HFFc6 (cell line): Measurements from ENCODE around the gene PTPRN2. TPM values are rescaled to one million over a fixed set of nuclear protein-coding genes. Genes with fewer than 3 reads are reported as not detected.

Experiments used
- DNase-seq: peaks from one replicate; pipeline ENCODE4 v3.0.0-alpha.2; 2018
- H3K27ac Mint-ChIP-seq: 2 replicates; pipeline ENCODE4 v1.8.0; 2020; ENCODE audit warnings: mild to moderate bottlenecking, mixed read lengths
- H3K27me3 Mint-ChIP-seq: 2 replicates; pipeline ENCODE4 v1.8.0; 2021; ENCODE audit warnings: mild to moderate bottlenecking, moderate library complexity, mixed read lengths; ENCODE audit not compliant: insufficient read depth
- H3K36me3 Mint-ChIP-seq: 2 replicates; pipeline ENCODE4 v1.8.0; 2021; ENCODE audit warnings: low read depth, mixed read lengths
- H3K4me1 Mint-ChIP-seq: 2 replicates; pipeline ENCODE4 v1.8.0; 2020; ENCODE audit warnings: low read depth, mixed read lengths
- H3K4me3 Mint-ChIP-seq: 2 replicates; pipeline ENCODE4 v1.8.0; 2020; ENCODE audit warnings: mild to moderate bottlenecking, moderate library complexity, mixed read lengths
- H3K9me3 Mint-ChIP-seq: 2 replicates; pipeline ENCODE4 v1.8.0; 2020; ENCODE audit warnings: mild to moderate bottlenecking, mixed read lengths
- total RNA-seq, 6 experiments: library from RNA; stranded (reverse); fragmentation: NEBNext Ultra II Directional; extraction: Animal tissue kit (Norgen Biotek cat#: 25700); gene quantifications; 2 replicates in 1 of 6; 3 replicates in 5 of 6; pipeline ENCODE4 v1.2.3, GENCODE V29; 2021
- TF ChIP-seq, protein P1 (sequence below): fragments of 200-600 bp; sonication (generic); IDR thresholded peaks from 2 replicates; pipeline ENCODE4 v1.5.0; 2021; ENCODE audit warnings: antibody characterized with exemption, mild to moderate bottlenecking

Gene PTPRN2
- total RNA-seq, 6 experiments from 2014 or later = 0.05 to 0.27 (median 0.23) TPM

- H3K9me3 Mint-ChIP-seq = peaks cover 63% of the 10 kb centered on the region
- TF ChIP-seq, protein P1, sequence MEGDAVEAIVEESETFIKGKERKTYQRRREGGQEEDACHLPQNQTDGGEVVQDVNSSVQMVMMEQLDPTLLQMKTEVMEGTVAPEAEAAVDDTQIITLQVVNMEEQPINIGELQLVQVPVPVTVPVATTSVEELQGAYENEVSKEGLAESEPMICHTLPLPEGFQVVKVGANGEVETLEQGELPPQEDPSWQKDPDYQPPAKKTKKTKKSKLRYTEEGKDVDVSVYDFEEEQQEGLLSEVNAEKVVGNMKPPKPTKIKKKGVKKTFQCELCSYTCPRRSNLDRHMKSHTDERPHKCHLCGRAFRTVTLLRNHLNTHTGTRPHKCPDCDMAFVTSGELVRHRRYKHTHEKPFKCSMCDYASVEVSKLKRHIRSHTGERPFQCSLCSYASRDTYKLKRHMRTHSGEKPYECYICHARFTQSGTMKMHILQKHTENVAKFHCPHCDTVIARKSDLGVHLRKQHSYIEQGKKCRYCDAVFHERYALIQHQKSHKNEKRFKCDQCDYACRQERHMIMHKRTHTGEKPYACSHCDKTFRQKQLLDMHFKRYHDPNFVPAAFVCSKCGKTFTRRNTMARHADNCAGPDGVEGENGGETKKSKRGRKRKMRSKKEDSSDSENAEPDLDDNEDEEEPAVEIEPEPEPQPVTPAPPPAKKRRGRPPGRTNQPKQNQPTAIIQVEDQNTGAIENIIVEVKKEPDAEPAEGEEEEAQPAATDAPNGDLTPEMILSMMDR = no peak
- DNase-seq = no peak
- no peaks in the 10 kb centered on the region; the same call in 1 of the 2 replicates for H3K36me3 Mint-ChIP-seq
- no peaks in the 10 kb centered on the region for H3K4me1 Mint-ChIP-seq
- no peaks in the 10 kb centered on the region for H3K27me3 Mint-ChIP-seq
- no peak overlapping the region for H3K4me3 Mint-ChIP-seq
- no peak overlapping the region for H3K27ac Mint-ChIP-seq
Observed at GRCh38 chr7:157828881-157829280, 758.7 kb downstream of the PTPRN2 start.

- Mint-ChIP-seq H3K36me3 (no peaks in the 10 kb centered on the region; the same call in 1 of the 2 replicates), H3K9me3 (peaks cover 59% of the 10 kb centered on the region), H3K4me3 (no peak overlapping the region), H3K27me3 (no peaks in the 10 kb centered on the region), H3K4me1 (no peaks in the 10 kb centered on the region), H3K27ac (no peak overlapping the region)
- TF ChIP-seq, protein P1 = no peak
- DNase-seq = no peak
Observed at GRCh38 chr7:157828190-157828589, 759.4 kb downstream of the PTPRN2 start.

DNA sequence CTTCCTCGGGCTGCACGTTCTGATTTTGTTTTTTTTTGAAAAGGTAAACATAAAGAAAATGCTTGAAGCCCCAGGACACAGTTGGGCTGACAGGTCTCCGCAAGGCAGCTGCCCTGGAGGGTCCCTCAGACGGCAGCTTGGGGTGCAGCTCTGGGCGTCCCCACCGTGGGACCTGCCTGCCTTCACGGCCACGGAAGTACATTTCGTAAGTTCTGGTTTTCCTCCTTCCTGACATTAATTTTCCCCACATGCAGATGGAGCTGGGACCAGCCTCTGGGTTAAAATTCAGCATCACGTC lies 759.8 kb downstream of the PTPRN2 start:
- peaks cover 55% of the 10 kb centered on the region for H3K9me3 Mint-ChIP-seq
- H3K36me3 Mint-ChIP-seq = no peaks in the 10 kb centered on the region; the same call in 1 of the 2 replicates
- TF ChIP-seq, protein P1 = no peak
- no peak overlapping the region for H3K4me3 Mint-ChIP-seq
- H3K27me3 Mint-ChIP-seq = no peaks in the 10 kb centered on the region
- DNase-seq = no peak
- no peak overlapping the region for H3K27ac Mint-ChIP-seq
- H3K4me1 Mint-ChIP-seq = no peaks in the 10 kb centered on the region

DNA sequence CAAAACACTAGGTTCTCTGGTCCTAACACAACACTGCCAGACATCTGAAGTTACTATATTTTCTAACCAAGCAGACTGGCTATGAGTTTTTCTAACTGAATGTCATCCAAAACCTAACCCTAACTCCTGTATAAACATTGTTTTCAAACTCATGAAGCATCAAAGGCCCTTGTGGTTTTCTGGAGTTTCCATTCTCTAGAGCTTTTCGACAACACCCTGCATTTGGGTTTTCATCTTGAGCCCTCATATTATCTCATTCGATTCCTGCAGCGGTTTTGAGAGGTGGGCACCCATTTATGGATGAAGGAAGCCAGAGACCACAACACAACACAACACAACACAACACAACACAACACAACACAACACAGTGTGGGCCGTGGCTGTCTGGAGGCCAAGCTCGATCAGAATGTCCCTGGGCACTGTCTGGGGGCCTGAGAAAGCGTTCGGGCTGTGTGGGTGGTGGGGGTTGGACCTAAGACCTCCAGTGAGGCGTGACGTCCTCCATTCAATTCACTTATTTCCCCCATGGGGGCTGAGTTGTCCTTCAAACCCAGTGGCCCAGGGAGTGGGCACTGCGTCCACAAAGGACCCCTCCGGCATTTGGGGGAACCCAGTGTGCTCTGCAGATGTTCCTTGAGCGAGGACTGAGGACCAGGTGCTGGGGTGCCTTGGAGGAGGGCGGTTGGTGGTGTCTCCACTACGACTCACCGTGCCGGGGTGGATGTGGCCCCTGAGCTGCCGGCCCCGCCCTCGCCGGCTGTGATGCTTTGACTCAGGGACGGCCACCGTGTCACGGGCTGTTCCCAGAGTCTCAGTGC lies 760.4 kb downstream of the PTPRN2 start:
- Mint-ChIP-seq H3K4me1 (no peaks in the 10 kb centered on the region), H3K4me3 (no peak overlapping the region), H3K36me3 (no peaks in the 10 kb centered on the region; the same call in 1 of the 2 replicates), H3K27ac (no peak overlapping the region), H3K9me3 (peaks cover 50% of the 10 kb centered on the region), H3K27me3 (no peaks in the 10 kb centered on the region)
- DNase-seq = no peak
- TF ChIP-seq, protein P1 = no peak

DNA sequence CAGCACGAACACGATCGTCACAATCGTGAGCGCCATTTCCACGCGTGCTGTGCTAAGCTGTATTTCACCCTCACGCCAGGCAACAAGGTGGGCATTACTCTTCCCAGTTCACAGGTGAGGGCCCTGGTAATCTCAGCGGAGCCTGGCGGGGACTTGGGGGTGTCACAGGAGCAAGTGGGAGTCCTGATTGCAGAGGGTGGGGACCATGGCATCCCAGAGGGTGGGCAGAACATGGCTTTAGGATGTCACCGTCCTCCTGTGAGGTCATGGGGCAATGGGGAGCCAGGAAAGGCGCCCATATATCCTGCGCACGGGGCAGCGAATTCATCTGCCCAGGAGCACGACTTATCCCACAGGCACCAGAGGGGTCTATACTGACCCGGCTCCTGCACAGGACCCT lies 761.1 kb downstream of the PTPRN2 start:
- H3K4me3 Mint-ChIP-seq = no peak overlapping the region
- peaks cover 43% of the 10 kb centered on the region for H3K9me3 Mint-ChIP-seq
- no peak for DNase-seq
- H3K27ac Mint-ChIP-seq = no peak overlapping the region
- no peaks in the 10 kb centered on the region for H3K27me3 Mint-ChIP-seq
- TF ChIP-seq, protein P1 = no peak
- no peaks in the 10 kb centered on the region for H3K4me1 Mint-ChIP-seq
- H3K36me3 Mint-ChIP-seq = no peaks in the 10 kb centered on the region; the same call in 1 of the 2 replicates
